ENCODE results near the gene RAB29.
"Not testable (repeated sequence)": the region's sequence is repeated elsewhere in the genome, so short reads cannot be mapped to it uniquely, and the experiment has no call there.

Gene RAB29

DNA sequence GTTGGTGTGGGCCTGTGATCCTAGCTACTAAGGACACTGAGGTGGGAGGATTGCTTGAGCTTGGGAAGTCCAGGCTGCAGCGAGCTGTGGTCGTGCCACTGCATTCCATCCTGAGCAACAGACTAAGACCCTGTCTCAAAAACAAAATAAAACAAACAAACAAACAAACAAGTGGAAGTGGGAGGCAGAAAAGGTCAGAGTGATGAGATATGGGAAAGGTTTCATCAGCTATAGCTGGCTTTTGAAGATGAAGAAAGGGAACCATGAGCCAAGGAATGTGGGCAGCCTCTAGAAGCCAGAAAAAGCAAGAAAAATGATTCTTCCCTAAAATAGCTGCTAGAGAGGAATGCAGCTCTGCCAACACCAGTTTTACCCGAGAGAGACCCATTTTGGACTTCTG is 14.7 kb downstream of the RAB29 start:
- no peak for DNase-seq

DNA sequence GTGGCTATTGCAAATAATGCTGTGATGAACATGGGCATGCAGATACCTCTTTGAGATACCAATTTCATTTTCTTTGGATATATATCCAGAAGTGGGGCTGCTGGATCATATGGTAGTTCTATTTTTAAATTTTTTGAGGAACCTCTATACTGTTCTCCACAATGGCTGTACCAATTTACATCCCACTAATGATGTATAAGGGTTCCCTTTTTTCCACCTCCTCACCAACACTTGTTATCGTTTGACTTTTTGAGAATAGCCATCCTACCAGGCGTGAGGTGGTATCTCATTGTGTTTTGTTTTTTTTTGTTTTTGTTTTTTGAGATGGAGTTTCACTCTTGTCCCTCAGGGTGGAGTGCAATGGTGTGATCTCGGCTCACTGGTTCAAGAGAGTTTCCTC is 18.7 kb downstream of the RAB29 start:
- no peak for DNase-seq

DNA sequence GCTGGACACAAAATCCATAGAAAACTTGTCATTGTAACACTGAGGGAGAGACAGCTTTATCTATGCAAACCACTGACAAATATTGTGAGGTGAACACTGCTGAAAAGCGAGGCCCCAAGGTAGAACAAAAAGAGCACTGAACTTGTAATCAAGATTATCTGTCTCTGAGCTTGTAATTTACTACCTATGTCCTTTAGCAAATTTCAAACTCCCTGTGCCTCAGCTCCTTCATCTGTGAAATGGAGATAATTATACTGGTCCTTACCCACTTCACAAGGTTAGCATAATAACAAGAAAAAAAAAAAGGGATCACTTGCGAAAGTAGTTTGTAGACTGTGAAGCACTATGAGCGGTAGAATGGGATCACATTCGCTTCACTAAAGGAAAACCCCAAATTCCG is 20.4 kb downstream of the RAB29 start:
- DNase-seq = no peak

DNA sequence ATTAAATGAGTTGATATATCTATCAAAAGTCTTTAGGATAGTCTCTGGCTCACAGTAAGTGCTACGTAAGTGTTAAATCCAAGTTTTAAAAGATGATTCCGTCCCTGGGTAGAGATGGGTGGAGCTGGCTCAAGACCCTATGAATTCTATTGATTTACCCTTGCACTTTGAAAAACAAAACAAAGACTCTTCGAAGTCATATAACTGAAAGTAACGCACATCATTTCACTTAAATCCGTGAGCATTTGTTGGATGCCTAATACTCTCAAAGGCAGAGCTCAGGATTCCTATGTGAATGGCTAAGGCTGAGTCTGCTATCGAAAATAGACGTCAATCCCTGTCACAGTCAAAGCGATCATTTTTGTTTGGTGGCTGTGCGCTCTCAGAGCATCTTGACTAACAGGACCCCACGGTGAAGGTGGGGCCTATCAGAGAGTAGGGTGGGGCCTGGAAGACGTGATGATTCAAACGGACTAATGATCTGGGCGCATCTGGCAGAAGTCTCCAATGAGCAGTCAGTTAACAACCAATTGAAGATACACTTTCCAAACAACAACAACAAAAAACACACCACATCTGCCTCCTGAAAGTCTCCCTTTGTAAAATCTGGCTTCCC is 24.1 kb downstream of the RAB29 start:
- no peak for DNase-seq

DNA sequence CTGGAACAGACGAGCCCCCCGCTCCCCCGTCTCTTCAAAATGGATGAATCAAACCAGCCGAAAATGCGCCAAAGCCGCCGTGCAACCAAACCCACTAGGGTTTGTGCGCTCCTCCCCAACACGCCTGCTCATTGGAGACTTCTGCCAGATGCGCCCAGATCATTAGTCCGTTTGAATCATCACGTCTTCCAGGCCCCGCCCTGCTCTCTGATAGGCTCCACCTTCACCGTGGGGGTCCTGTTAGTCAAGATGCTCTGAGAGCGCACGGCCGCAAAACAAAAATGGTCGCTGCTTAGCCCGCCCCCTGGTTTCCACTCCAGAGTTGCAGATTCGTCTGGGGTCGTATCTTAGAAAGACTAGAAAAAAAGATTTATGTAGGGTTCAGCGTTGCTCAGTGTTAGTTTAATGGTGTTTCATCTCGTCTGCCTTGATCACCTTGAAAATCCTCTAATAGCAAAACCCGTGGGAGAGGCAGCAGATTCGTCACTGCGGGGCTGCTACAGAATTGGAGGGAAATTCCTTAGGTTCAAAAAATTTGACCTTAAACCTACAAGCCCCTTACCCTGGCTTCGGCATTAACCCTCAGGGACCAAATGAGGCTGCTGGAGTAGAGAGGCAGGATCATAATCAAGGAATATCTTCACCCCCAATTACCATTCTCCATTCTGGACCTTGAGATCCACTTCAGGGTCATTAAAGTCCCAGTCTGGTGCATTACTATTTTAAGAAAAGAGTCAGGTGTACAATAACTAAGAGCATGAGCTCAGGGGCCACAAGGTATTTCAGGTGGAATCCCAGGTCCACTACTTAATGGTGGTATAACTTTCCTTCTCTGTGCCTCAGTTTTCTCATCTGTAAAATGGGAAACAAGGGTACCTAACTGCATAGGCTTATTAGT is 24.9 kb downstream of the RAB29 start, which contains the start of gene NUCKS1:
TSS of gene NUCKS1 (minus strand) at position 45 of the 898 bp plus-strand sequence. CDS start 209 bp downstream, outside the sequence.
- peak; percentile 72 for DNase-seq

DNA sequence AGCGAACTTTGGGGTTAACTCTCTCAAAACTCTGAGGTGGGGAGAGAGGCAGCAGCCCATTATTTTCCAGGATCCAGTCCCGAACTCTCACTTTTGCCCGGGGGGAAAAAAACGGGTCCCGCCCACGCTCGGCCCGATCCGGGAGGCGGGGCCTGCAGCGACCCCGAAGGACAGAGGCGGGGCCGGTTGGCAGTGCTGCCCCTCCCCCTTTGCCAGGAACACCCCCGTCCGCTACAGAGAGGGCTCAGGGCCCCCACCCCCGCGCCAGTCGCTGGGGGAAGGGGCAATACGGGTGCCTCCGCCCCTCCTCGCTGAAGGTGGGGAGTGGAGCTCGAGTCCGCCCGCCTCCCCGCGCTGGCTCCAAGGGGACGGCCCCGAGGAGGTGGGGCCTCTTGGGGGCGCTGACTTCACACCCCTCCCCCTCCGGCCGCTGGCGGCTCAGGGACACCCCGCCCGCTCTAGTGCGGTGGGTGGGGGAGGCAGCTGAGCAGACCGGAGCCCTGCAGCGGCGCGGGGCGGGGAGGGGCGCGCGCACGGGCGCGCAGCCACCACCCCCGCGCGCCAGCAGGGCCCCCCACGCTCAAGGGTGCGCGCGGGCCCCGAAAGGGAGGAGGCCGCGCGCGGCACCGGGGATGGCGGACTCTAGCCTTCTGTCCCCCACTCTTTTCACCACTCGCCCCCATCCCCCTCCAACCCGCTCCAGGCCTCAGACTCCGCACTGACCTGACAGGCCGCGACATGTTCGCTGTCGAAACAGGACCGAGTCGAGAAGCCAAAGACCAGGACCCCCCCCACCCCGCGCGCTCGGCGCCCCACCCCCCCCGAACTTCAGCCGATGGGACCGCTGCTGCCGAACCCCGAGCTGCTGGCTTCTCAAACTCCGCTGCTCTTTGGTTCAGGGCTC is 25.8 kb downstream of the RAB29 start:
- DNase-seq = peak; percentile 89

DNA sequence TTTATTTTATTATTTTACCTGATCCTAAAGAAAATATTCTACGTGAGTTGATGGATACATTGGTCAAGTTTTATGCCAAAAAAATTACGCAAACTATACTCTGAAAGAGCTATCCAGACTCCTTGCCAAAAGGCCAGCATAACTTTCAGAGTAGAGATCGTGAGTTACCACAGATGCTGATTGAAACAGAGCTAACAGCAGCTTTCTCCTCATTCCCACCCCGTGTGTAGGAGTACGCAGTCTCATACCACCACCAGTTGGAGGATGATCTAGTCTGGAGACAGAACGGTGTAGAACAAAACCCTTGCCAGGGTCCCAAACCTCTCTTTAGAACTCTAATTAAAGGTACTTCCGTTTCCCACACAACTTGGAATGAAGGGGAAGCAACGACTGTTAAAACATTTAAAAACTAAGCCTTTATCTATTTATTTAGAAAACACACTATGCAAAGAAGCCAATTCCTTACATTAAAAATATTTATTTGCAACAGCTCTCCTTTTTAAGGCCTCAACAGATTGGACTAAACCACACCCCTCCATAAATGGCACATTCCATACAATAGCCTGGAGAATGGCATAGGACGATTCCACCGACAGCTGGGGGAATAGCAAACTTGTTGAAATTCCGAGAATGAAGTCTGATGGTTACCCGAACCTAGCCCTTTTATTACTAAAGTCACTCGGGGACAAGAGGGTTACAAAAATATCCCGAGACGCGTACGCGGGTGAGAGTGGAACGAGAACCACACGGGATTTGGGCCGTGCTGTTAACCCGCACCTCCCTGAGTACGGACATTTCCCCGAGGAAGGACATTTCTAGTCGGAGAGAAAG is 26.7 kb downstream of the RAB29 start:
- DNase-seq = no peak

DNA sequence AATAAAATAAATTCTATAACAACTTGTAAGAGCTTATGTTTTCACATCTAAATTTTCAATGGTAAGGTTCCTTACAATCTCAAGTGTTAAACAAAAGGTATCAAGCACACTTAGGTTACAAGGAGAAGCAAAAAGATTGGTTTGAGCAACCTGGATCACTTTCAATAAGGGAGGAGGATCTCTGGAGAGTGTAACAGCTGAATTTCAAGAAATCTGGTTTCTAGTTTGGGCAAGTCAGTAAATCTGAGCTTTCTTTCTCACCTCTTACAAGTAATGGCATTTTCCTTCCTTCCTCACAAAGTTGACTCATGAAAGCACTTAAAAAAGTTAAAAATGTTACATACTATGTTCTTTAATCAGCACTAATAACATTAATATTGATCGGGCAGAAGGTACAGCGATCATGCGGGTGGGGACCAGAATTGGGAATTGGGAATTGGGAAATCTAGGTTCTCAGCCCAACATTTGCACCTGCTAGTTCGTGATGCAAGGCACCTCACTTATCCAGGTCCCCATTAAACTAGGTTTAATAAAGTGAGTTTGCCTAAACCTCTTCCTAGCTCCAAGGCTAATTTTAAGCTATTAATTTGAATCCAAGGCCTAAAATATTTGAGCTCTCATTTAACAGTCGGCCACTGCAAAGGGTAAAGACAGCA is 28.4 kb downstream of the RAB29 start:
- DNase-seq = no peak

DNA sequence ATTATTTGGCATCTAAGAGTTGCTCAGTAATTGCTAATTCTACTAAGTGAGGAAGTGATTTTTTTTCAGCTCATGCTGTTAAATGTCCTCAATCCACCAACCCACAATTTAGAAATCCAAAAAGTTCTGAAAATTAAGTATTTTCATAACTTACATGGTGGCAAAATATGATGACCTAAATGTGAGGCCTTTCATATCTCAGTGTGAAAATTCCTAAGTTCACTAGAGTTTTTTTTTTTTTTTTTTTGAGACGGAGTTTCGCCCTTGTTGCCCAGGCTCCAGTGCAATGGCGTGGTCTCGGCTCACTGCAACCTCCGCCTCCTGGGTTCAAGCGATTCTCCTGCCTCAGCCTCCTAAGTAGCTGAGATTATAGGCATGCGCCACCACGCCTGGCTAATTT is 30.9 kb downstream of the RAB29 start:
- DNase-seq = no peak

DNA sequence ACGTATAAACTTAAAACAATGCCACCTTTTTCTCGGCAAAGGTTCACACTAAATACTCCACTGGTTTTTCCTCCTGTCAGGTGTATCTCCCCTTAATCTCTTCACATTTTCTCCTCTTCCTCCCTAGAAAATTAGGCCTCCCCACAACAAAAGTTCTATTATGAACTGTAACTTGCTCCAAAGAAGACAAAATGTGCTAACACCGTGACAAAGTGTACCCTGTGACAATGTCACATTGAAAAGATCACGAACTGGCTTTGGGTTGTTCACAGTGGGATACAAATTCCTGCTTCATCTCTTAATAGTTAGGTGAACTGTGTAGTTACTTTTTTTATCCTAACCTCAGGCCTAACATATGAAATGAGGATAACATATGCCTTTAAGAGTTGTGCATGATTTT is 31.3 kb downstream of the RAB29 start:
- no peak for DNase-seq

DNA sequence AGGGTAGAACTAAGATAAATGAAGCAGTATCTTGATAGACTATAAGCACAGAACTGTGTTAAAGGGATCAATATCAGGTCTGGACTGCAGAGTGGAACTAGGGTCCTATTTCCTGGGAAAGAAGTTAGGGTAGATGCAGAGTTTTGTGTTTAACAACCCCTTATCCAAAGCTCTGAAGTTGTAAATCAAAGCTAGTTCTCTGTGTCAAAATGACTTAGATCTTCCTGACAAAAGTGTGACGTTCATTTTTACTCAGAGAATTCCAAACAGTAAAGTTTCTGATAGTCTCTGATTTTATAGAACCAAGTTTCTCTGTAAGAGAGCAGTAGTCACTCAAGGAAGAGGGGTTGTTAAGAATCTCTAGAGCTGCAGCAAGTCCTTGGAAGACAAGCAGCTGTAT is 33.6 kb downstream of the RAB29 start:
- DNase-seq = no peak

DNA sequence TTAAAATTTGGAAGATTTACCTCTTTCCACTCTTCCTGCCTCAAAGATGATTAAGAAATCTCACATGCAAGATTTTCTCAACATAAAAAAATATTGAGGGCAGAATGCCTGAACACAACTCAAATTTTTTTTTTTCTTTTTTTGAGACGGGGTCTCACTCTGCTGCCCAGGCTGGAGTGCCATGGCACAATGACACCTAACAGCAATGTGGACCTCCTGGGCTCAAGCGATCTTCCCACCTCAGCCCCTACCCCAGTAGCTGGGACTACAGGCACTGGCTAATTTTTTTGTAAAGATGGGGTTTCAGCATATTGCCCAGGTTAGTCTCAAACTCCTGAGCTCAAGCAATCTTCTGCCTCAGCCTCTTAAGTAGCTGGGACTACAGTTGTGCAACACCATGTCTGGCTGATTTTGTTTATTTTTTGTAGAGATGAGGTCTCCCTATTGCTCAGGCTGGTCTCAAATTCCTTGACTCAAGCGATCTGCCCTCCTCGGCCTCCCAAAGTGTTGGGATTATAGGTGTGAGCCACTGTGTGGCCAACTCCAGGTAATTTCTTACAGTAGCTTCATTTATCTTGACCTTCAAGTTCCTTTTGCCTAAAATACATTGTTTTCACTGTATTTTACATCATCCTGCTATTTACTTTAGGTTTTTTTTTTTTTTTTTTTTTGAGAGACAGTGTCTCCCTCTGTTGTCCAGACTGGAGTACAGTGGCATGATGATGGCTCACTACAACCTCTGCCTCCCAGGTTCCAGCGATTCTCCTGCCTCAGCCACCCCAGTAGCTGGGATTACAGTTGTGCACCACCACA is 35.7 kb downstream of the RAB29 start:
- DNase-seq = no peak

DNA sequence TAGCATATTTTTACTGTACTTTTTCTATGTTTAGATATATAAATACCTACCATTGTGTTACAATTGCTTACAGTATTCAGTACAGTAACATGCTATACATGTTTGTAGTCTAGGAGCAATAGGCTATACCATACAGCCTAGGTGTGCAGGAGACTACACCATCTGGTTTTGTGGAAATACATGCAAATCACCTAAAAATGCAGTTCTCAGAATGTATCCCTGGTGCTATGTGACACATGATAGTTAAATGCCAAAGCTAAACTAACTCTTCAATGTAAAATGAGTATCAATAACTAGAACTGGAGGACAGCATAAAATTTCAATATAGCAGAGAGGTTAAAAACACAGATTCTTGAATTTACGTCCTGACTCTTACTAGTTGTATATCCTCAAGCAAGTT is 40.1 kb downstream of the RAB29 start:
- DNase-seq = no peak

DNA sequence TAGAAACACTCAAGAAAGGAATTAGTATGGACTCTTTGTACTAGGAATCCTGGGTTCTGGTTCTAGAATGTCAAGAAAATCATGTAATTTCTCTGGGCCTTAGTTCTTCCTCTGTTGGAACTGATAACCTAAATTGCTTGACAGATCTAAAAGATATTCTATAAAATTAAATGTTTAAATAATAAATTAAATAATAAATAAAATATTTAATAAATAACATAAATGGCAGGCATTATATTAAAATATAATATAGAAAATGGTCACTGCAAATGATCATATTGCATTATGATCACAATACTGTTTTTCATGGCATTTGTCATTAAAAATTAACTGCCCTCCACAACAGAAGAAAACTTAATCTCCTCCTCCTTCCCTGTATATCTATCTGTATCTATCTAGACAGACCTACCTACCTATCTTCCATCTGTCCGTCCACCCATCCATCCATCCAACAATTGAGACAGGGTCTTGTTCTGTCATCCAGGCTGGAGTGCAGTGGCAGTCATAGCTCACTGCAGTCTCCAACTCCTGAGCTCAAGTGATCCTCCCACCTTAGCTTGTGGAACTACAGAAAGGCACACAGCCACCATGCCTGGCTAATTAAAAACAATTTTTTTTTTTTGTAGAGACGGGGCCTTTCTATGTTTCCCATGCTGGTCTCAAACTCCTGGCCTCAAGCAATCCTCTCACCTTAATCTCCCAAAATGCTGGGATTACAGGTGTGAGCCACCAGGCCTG is 41.7 kb downstream of the RAB29 start:
- no peak for DNase-seq

DNA sequence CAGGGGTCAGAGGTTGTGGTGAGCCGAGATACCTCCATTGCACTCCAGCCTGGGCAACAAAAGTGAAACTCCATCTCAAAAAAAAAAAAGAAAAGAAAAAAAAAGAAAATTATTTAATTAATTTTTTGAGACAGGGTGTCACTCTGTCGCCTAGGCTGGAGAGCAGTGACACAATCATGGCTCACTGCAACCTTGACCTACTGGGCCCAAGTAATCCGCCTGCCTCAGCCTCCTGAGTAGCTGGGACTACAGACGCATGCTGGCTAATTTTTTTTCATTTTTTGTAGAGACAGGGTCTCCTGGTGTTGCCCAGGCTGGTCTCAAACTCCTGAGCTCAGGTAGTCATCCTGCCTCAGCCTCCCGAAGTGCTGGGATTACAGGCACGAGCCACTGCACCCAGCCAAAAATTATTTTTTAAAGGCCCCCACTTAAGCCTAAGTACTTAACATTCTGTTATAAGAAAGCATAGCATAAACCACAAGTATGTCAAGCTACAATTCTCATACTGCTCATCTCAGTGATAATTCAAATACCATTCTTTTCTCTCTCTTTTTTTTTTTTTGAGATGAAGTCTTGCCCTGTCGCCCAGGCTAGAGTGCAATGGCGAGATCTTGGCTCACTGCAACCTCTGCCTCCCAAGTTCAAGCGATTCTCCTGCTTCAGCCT is 45.2 kb downstream of the RAB29 start:
- DNase-seq = no peak

DNA sequence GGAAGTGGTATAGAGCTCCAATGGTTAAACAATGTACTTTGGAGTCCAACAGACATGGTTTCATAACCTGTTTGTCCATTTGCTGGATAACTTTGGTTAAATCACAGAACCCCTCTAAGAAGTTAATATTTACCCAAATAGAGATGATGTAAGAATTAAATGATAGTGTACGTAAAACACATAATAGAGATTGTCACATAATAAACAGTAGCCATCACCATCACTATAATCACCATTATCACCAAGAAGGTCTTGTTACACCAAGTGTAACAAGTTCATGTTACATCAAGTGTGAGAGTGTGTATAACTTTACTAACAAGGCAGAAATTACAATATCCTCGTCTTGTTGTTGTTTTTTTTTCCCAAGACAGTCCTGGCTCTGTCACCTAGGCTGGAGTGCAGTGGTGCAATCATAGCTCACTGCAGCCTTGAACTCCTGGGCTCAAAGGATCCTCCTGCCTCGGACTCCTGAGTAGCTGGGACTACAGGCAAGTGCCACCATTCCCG is 48.6 kb downstream of the RAB29 start:
- DNase-seq = no peak

DNA sequence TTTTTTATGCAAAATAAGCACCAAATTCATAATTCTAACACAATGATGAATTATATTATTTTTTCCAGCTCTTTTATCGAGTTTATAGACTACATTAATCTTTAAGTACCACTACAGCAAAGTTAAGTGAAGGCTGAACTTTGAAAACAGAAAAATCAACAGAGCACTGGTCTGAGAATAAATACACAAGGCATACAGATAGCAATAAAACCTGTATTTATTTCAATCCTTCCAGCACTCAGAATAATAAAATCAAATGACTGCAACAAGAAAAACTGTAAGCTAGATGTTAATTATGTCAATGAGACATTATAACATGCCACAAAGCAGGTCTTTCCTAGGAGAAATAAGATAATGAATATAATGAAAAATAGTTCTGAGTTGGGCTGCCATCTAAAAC is 49.8 kb downstream of the RAB29 start:
- no peak for DNase-seq

DNA sequence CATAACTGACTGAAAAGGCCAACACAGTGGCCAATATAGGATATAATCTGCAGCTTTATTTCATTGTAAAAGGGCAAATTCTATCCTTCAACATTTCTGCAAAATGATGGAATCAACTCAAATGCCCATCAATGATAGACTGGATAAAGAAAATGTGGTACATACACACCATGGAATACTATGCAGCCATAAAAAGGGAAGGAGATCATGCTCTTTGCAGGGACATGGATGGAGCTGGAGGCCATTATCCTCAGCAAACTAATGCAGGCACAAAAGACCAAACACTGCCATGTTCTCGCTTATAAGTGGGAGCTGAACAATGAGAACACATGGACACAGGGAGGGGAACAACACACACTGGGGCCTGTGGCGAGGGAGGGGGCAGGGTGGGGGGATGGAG is 54.5 kb downstream of the RAB29 start:
- DNase-seq = not testable (repeated sequence)

DNA sequence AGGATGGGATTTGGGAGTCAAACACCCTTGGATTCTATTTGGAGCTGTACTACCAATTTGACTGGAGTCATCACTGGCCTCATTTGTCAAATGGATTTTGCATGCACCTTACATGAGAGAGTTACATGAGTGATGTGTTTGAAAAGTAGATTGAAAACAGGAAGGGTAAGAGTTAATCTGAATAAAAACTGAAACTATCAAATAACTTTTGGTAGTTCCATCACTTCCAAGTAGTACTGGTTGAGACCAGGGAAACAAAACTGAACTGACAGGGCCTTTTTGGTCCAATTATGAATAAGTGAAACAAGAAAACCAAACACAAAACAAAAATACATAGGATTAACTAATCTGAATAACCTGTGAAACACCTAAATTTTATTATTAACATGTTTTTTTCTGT is 55.5 kb downstream of the RAB29 start:
- no peak for DNase-seq

All from 8988T (cell line).